HuH-7 (cell line): Measurements from ENCODE around the gene GTF2H4.
"Not testable (repeated sequence)": the region's sequence is repeated elsewhere in the genome, so short reads cannot be mapped to it uniquely, and the experiment has no call there.

Source experiments
- DNase-seq: peaks from one replicate; pipeline ENCODE4 v3.0.0; 2011; ENCODE audit warnings: low spot score

GTF2H4 gene

DNA sequence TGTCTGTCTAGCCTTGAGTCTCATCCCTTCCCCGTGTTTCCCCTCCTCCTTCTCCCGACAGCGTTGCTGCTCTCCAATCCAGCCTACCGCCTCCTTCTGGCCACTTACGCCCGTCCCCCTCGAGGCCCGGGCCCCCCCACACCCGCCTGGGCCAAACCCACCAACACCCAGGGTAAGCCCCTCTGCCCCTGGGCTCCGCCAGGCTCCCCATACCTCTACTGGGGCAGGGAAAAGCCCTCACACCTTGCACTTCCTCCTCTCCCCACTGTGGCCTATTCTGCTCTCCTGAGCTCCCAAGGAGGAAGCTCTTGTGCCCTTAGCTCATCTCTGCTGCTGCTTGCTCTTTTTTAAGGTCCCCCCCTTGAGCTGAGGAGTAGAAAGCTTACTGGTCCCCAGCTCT is 12.7 kb upstream of the GTF2H4 start:
- DNase-seq, result no peak

DNA sequence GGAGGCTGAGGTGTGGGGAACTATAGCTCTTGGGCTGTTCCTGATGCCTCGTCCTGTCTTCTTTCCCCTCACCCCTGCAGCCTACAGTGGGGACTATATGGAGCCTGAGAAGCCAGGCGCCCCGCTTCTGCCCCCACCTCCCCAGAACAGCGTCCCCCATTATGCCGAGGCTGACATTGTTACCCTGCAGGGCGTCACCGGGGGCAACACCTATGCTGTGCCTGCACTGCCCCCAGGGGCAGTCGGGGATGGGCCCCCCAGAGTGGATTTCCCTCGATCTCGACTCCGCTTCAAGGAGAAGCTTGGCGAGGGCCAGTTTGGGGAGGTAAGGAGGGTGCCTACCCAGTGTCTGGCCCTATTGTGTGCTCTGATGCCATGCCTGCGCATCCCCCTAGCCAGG is 11.5 kb upstream of the GTF2H4 start:
- DNase-seq, result no peak

DNA sequence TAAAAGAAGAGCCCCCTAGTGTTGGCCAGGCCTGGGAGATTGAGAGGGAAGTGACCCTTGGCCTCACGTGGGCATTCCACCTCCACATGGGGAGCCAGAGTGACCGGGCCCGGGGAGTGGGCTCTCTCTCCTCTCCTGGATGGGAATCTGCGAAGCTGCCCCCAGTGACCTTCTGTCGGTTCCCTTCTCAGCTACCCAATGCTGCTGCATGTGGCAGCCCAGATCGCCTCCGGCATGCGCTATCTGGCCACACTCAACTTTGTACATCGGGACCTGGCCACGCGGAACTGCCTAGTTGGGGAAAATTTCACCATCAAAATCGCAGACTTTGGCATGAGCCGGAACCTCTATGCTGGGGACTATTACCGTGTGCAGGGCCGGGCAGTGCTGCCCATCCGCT is 10.1 kb upstream of the GTF2H4 start:
- no peak for DNase-seq

DNA sequence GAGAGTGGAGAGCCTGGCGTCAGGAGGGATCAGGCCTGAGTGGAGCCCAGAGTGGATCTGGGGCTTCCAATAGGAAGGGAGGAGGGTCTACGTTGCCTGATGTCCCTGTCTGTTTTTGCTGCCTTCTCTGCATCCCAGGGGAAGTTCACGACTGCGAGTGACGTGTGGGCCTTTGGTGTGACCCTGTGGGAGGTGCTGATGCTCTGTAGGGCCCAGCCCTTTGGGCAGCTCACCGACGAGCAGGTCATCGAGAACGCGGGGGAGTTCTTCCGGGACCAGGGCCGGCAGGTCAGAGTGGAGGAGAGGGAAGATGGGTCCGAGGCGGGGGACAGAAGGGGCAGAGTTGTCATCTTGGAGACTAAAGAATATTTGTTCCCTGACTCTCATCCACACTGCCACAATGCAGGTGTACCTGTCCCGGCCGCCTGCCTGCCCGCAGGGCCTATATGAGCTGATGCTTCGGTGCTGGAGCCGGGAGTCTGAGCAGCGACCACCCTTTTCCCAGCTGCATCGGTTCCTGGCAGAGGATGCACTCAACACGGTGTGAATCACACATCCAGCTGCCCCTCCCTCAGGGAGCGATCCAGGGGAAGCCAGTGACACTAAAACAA is 9.2 kb upstream of the GTF2H4 start:
- DNase-seq, result no peak

DNA sequence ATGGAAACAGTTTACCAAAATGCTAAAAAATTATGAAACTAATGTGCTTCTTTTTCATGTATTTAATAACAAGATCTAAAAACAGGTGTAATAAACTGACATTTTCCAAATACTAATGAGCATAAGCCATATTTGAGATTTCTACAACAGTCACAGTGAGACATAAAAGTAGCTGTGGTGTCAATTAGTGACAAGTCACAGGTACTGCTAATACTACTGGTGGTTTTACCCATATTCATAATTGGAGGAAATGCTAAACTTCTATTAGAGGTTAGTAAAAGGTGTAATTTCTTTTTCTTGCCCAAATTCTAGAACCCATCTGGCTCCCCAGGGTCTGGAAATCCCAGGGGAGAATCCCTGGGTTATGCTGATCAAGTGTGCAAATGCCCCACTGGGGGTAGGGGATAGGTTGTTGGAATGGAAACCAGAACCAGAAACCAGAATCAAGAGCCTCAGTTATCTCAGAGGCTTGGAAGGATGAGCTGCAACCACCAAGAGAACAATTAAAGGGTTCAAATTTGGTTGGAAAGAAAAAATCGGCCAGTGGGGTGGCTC is 7.1 kb upstream of the GTF2H4 start:
- DNase-seq, result no peak

DNA sequence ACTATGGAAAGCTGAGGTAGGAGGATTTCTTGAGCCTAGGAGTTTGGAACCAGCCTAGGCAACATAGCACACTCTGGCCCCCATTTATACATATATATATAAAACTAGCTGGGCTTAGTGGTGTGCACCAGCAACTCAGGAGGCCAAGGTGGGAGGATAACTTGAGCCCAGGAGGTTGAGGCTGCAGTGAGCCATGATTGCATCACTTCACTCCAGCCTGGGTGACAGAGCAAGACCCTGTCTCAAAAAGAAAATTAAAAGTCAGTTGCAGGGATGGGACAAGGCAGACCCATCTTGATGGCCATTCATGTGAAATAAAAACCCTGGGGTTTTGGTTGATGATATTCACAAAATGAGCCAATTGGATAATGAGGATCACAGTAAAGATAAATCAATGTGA is 6.6 kb upstream of the GTF2H4 start:
- no peak for DNase-seq

DNA sequence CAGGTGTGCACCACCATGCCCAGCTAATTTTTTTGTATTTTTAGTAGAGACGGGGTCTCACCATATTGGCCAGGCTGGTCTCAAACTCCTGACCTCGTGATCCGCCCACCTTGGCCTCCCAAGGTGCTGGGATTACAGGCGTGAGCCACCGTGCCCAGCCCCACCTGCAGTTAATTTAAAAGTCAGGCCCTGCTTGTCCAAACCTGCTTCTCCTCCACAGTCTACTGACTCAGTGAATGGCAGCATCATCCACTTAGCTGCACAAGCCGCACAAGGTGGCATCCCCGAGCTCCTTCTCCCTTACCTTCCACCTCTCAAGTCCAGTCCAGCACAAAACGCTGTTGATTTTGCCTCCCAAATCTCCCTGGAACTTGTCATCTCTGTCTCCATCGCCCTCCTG is 5.8 kb upstream of the GTF2H4 start:
- DNase-seq, result not testable (repeated sequence)

DNA sequence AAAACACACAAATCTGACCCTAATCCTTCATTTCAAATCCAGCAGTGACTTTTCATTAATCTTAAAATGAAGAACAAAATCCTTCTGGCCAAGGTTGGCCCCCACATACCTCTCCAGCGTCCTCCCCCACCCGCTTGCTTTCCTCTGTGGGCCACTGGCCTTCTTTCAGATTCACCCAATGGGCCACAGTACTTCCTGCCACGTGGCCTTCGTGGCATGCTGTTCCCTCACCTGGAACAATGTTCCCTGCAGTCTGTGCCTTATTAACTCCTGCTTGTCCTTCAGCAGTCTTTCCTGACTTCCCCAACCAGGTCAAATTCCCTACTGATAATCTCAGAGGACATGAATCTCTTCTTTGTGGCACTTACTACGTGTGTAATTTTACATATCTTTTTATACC is 5.3 kb upstream of the GTF2H4 start:
- DNase-seq, result no peak

DNA sequence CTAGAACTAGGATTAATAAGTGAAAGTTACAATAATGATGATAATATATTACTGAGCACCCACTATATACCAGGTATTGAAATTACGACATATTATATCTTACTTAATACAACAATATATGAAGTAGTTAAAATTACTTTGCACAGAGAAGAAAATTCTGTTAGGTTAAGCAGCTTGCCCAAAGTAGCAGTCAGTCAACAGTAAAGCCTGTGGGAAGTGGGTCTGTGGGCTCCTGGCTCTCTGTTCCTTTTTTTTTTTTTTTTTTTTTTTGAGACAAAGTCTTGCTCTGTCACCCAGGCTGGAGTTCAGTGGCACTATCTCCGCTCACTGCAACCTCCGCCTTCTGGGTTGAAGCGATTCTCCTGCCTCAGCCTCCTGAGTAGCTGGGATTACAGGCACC is 4.8 kb upstream of the GTF2H4 start:
- no peak for DNase-seq

DNA sequence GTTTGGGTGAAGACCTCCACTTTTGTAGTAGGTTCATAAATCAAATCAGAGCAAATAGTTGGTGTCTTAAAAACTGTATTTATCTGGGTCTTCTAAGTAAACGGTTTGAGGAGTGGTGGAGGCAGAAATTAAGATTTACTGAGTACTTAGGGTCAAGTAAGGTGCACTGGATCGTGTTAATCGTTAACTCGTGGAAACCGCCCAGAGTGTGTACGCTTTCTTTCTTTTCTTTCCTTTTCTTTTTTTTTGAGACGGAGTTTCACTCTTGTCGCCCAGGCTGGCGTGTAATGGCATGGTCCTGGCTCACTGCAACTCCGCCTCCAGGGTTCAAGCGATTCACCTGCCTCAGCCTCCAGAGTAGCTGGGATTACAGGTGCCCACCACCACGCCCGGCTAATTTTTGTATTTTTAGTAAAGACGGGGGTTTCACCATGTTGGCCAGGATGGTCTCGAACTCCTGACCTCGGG is 683 bp upstream of the GTF2H4 start:
- DNase-seq, result not testable (repeated sequence)

DNA sequence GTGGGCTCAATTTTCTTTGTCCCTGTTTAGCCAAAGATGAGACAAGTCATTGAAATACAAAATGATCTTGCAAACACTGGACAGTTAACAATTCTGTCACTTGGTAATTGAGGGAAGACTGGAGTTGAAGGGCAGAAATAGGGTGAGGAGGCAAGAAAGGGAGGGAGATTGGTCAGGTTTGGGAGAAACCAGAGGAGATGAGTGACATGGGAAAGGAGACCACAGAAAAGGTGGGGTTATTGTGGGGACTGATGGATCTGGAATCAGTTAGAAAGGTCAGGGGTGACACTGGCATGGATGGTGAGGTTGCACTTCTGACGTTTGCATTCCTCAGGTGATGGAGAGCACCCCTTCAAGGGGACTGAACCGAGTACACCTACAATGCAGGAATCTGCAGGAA is 693 bp downstream of the GTF2H4 start:
- DNase-seq, result no peak

DNA sequence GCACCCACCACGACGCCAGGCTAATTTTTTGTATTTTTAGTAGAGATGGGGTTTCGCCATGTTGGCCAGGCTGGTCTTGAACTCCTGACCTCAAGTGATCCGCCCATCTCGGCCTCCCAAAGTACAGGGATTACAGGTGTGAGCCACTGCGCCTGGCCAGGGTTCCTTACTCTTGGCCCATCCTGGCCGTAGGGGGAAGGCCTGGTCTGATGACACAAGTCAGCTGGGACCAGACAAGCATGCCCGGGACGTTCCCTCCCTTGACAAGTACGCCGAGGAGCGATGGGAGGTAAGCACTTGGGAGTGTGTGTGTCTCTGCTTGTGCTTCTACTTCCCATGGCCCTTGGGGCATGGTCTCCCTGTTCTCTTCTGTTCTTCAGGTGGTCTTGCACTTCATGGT is 2.5 kb downstream of the GTF2H4 start:
- DNase-seq, result not testable (repeated sequence)

DNA sequence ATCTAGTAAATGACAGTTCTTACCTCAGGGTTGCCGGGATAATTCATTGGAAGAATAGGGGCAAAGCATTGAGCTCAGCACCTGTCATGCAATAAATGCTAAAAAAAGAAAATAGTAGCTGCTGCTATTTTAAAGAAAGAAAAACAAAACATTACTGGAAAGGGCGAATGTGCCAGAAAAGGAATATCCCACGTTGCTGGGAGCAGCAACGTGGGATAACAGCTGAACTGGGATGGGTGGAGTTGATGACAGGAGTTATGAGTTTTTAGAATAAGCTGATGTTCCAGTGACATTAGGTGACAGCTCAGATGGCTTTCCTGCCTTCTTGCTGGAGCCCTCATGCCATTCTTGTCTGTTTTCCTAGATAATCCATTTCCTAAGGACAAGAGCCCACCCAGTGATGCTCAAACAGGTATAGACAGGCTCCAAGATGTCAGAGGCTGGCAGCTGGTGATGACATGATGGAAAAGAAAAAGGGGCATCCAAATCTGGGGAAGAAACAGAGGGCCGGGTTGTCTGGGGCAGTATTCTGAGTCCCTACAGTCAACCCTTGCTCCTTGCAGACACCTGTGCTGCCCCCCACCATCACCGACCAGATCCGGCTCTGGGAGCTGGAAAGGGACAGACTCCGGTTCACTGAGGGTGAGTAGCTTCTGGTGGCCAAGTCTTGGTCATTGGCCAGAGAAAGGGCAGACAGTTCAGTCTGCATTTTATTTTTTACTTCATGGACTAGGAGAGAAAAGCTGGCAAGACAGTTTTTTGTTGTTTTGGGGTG is 4.9 kb downstream of the GTF2H4 start:
- DNase-seq, result no peak

DNA sequence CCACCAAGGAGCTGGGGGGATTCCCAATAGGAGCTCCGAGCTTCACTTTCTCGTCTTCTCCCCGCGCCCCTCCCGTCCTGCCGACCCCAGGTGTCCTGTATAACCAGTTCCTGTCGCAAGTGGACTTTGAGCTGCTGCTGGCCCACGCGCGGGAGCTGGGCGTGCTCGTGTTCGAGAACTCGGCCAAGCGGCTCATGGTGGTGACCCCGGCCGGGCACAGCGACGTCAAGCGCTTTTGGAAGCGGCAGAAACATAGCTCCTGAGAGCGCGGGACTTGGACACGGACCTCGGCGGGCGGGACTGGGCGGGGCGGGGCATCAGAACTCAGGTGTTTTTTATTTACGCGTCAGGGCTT is 5.7 kb downstream of the GTF2H4 start:
- no peak for DNase-seq

DNA sequence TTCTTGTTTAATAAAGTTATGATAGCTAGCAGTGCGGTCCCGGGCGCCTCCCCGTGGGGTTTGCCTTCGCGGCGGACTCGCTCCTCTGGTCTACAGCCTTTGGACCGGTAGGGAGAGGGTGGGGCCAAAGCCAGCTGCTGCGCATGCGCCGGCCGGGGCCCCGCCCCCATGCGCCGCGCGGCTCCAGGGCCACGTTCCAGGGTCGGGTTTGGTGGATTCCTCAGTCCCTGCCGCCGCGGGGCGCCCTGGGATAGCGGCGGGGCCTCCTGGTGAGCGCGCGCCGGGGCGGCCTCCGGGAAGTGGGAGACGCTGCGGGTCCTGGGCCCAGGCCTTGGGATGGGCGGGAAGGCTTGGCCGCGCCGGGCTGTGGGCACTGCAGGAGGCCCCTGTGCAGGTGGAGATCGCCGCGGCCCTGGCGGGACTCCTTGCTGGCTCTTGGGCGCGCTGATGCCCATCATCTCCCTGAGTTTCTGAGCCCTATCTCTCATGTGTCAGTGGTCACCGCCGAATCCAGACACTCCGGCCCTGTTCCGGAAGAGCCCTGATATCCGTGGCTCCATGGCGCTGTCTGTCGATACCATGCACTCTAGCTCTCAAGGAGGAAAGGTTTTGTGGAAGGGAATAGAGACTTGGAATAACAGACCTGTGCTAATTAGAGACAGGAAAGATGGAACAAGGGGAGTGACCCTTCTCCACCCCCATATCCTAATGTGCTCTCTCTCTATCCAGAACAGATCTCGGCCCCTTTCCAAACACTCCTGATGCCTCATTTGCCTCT is 6.3 kb downstream of the GTF2H4 start, which contains the start of gene VARS2:
VARS2 (plus strand) TSS at position 163 of the 778 bp plus-strand sequence; CDS start at position 762, 599 bp downstream.
- peak; percentile 96 for DNase-seq

DNA sequence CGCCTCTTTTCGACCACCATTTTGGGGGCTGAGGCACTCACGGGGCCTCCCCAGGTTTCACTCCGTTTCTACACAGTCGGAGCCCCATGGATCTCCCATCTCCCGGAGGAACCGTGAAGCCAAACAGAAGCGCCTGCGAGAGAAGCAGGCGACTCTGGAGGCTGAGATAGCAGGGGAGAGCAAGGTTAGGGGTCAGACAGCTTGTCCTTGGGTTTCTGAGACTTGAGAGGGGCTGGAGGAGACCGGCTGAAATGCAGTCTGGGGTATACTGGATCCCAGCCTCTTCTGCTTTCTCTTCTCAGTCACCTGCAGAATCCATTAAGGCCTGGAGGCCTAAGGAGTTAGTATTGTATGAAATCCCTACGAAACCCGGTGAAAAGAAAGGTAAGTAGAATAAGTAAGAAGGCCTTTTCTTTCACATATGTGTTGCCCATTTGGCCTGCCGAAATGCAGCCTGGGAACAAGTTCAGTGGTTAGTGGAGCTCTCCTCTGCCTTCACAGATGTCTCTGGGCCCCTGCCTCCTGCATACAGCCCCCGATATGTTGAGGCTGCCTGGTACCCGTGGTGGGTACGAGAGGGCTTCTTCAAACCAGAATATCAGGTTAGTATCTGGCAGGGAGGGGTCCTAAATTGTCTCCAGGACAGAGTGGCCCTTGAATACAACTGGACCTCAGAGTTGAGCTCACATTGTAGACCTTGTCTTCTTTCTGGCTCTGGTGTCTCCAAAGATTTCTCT is 7.0 kb downstream of the GTF2H4 start:
- DNase-seq, result no peak

DNA sequence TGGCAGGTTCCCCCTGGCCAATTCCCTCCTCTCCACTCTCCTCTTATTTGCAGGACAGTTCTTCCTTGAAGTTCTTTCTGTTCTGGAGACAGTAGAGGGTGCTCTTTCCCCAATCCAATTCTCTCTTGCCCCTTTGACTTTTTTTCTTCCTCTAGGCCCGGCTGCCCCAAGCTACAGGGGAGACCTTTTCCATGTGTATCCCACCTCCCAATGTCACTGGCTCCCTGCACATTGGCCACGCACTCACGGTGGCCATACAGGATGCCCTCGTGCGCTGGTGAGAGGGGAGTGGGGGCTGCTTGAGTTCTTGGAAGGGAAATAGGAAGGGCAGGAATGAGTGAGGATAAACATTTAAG is 7.6 kb downstream of the GTF2H4 start:
- DNase-seq, result peak; percentile 80

DNA sequence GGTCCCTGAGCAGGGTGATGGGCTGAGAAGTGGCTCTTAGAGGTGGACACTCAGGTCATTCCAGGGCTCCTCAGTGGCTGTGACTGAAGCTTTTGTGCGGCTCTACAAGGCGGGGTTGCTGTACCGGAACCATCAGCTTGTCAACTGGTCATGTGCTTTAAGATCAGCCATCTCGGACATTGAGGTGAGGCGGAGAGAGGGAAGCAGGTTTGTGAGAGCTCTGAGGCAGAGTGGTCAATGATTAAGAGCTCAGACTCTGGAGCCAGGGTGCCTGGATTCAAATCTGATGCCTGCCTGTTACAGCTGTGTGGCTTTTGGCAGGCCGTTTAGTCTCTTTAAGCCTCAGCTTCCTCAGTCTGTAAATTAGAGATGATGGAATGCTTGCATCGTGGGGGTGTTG is 9.0 kb downstream of the GTF2H4 start:
- no peak for DNase-seq

DNA sequence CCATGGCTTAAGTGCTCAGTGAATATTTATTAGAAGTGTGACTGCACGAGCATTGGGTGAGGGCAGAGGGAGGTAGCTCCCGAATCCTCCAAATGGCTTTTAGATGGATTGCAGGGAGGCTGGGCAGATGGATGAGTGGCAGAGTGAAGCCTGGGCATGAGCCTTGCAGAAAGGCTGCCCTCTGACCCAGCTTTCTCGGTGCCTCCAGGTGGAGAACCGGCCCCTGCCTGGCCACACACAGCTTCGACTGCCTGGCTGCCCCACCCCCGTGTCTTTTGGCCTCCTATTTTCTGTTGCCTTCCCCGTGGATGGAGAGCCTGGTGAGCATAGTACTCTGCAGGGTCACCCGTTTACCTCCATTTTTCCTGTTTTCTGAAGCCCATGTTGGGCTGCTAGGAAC is 9.5 kb downstream of the GTF2H4 start:
- DNase-seq, result no peak

DNA sequence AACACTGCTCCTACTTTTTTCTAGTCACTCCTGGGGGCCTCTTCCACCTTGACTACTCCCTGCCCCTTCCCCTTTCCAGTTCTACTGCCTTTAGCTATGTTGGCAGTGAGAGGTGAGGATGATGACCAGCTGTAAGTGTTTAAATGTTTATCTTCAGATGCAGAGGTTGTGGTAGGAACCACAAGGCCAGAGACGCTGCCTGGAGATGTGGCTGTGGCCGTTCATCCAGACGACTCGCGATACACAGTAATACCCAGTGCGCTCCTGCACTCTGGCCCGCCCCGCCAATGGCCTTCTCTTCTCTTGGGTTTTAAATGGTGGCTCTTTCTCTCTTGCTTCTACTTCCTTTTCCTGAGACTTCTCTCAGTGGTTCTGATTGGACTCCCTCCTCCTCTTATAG is 10.7 kb downstream of the GTF2H4 start:
- DNase-seq, result no peak

DNA sequence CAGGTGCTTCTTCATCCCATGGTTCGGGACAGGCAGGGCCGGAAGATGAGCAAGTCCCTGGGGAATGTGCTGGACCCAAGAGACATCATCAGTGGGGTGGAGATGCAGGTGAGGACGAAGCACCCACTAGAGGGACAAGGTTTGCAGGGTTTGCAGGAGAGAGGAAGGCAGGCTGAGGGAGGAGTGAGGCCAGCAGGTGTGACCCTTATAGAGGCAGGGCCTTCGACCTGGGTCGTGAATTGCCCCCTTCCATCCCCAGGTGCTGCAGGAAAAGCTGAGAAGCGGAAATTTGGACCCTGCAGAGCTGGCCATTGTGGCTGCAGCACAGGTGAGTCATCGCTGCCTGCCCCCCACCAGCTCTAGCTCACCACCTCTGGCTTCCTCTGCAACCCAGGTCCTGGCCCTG is 14.4 kb downstream of the GTF2H4 start:
- no peak for DNase-seq

DNA sequence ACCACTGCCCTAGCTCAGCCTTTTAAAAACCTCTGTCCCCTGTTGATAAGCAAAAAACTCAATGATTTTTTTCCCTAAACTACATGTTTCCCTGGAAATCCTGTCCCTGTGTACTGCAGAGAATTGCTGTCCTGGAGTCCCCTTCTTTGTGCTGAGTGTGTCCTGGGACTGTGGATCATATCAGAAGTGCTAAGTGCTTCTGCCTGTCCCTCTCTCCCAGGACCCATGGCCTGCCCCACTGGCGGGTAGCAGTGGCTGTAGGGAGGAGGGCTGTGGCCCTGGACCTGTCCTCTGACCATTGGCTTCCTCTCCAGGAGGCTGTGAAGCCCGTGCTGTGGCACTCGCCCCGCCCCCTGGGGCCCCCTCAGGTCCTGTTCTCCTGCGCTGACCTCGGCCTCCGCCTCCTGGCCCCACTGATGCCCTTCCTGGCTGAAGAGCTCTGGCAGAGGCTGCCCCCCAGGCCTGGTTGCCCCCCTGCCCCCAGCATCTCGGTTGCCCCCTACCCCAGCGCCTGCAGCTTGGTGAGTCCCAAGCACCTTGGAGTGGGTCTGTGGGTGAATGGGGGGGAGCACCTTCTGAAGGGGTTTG is 16.1 kb downstream of the GTF2H4 start:
- DNase-seq, result not testable (repeated sequence)
